HEK293 (cell line): ENCODE data around the gene TENT4A.

Source experiments
- EGR2 ChIP-seq: fragments of 450-650 bp; formaldehyde crosslinking; IDR thresholded peaks from 2 replicates; pipeline ENCODE4 v1.5.1; 2016; ENCODE audit warnings: low read depth, missing biosample characterization, missing genetic modification characterization
- TRIM28 ChIP-seq: IDR thresholded peaks from 2 replicates; pipeline ENCODE4 v1.6.1; 2011; ENCODE audit warnings: low read length, control low read depth, borderline replicate concordance
- ZNF114 ChIP-seq: fragments of 450-650 bp; formaldehyde crosslinking; IDR thresholded peaks from 2 replicates; pipeline ENCODE4 v1.5.0; 2017; ENCODE audit warnings: missing biosample characterization, missing genetic modification characterization
- ZNF785 ChIP-seq: fragments of 450-650 bp; formaldehyde crosslinking; IDR thresholded peaks from 2 replicates; pipeline ENCODE4 v1.5.1; 2016; ENCODE audit warnings: missing biosample characterization, missing genetic modification characterization
- TF ChIP-seq, protein P1 (sequence below): fragments of 450-650 bp; formaldehyde crosslinking; IDR thresholded peaks from 2 replicates; pipeline ENCODE4 v1.5.1; 2016; ENCODE audit warnings: missing biosample characterization, missing genetic modification characterization

DNA sequence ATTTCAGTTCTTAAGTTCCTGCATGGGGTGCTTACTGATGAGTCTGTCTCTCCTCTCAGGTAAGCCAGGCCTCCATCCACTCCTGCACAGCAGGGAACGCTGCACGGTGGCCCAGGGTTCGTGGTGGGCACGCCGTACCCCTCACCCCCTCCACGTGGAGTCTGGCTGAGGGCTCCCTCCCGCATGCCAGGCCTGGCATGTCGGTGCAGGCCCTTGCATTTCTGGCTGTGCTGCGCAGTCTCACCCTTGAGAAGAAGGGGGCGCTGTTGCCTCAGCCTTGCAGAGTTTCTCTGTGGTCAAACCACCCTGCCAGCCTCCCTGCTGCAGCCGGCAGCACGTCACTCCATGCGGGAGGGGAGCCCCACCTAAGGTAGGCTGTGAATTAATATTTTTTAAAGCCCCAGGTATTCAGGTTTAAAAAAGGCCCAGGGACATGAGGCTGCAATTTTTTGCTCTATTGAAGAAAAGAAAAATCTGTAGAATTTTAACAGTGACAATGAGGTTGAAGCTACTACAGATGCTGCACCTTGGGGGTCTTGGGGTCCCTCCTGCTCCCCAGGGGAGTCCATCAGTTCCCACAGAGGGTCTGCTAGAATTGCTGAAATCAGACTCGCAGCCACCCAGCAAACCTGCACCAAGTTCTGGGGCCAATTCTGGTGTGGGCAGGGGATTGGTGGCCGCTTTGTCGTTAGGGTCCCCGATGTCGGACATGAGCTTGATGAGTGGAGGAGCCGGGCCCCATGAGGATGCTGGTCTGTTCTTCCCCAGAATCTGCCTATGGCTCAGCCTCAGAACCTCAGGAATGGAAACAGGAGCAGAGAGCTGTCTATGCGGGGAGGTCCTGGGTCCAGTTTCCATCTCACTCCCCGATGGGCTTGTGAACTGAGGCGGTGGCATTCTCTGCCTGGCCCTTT lies 52.6 kb downstream of the TENT4A start:
- TF ChIP-seq, protein P1, sequence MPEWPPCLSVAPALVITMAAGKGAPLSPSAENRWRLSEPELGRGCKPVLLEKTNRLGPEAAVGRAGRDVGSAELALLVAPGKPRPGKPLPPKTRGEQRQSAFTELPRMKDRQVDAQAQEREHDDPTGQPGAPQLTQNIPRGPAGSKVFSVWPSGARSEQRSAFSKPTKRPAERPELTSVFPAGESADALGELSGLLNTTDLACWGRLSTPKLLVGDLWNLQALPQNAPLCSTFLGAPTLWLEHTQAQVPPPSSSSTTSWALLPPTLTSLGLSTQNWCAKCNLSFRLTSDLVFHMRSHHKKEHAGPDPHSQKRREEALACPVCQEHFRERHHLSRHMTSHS (tag by site-specific recombination) = no peak
- TF ChIP-seq EGR2 (tag by site-specific recombination) (no peak), ZNF114 (no peak), TRIM28 (no peak), ZNF785 (tag by site-specific recombination) (no peak)
